ENCODE data around the gene RHBDD1.

The RHBDD1 gene

GRCh38 chr2:227030789-227031188 lies 194.9 kb downstream of the RHBDD1 start:
- no peak for DNase-seq (ENCODE audit: low read depth, low spot score)

DNA sequence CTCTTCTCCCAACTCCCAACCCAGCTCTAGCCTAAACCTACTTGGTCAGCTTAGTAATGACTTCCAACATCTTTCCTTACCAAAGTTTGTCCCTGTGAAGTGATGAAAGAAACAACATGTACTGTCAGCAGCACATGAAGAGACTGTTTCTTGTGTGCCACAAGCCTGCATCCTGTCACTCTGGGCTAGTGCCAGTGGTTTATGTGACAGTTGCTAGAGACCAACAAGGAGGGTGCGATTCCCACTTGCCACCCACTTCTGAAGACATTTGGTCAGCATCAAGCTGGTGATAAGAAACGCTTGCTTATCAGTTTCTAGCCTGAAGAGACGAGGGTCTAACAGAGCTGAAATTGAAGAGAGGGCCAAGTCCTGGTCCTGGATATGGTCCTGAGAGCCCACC lies 195.5 kb downstream of the RHBDD1 start:
- no peak for DNase-seq (ENCODE audit: low read depth, low spot score)

DNA sequence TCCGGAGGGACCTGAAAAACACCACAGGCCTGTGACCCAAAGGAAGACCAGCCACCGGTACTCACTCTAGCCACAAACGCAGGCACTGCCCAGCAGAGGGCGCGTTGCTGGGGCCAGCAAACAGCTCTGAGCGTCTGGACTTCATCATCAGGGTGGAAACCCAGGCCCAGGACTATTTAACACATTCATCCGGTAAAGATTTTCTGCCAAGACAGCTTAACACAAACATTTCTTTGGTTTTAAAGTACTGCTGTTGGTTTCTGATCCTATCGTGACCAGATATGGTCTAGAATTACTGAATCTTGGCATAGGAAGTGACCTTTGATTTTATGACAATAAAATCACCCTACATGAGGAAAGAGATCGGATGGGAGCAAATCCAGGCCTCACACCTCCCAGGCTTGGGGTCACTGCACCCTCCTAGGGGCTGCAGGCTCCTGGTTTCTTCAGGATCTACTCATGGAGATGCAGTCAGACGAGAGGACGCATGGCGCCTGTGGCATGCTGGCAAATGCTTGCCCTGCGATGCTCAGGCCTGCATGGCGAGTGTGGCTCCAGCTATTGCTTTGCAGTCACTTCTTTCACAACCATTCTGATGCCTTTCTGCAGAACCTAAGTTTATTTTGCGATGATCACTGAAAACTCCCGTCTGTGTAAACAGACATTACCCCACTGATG lies 197.8 kb downstream of the RHBDD1 start:
- DNase-seq (ENCODE audit: low read depth, low spot score) = no peak

- DNase-seq (ENCODE audit: low read depth, low spot score) = no peak
Observed at GRCh38 chr2:227035711-227036367, 200.0 kb downstream of the RHBDD1 start.

DNA sequence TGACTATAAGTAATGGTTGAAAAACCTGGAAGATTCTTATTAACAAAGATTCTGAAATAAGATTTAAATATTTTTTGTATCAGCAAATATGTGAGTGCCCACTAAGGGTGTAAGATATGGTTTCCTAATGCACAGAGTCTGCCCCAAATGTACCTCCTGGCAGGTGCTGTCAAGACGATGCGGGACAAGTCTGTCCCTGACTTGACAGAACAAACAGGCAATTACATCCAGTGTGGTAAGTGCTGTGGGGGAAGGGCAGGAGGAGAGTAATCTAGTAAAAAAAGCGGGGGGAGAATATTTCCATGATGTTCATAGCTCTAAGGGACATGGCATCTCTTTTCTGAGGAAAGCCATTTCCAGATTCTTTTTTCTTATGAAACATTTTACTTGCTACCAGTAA lies 200.7 kb downstream of the RHBDD1 start:
- DNase-seq (ENCODE audit: low read depth, low spot score) = no peak

DNA sequence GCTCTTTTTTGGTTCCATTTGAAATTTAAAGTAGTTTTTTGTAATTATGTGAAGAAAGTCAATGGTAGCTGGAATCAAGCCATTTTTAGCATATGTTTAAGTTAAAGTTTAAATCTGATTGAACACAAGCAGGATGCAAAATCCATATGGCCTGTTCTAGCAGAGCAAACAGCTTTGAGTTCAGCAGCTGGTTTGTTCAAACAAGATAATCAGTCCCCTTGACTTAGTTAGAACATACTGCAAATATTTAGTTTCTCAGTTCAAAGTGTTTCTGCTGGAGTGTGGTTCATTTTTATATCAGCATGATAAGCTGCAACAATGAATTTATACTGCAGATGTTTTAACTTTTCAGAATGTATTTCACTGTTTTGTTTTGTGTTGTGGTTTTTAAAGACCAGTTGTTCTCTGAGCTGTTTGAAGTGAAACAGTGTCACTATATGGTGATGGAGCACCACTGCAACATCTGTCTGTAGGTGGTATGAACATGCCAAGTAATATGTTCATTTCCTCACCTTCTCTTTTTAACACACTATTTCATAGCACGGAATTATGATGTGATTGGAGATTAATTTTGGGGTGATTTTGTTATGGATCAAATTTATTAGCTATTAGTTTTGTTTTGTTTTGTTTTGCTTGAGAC lies 202.8 kb downstream of the RHBDD1 start:
- DNase-seq (ENCODE audit: low read depth, low spot score) = no peak

DNA sequence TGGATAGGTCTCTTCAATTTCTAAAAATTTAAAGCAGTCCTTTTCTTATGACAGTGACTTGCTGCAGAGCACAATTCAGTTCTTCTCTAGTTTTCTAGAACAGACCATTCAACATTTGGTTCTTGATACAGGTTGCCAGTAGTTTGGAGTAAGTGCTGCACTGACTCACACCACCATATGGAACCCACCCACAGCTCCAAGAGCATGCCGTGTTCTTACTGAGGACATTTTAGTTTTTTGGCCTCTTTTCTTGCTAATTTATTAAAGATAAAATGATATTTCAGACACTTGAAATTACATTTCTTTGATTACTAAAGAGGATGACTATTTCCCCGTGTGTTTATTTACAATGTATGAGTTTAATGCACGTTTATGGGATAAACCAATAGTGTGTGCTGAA lies 208.1 kb downstream of the RHBDD1 start:
- DNase-seq (ENCODE audit: low read depth, low spot score) = no peak

Measured in smooth muscle cell of the brain vasculature (primary cell).